ENCODE results near the gene PPM1G. TPM values are rescaled to one million over a fixed set of nuclear protein-coding genes. Genes with fewer than 3 reads are reported as not detected.
"Not testable (repeated sequence)": the region's sequence is repeated elsewhere in the genome, so short reads cannot be mapped to it uniquely, and the experiment has no call there.

The PPM1G gene
- total RNA-seq, 1 experiment from 2014 or later: 212 TPM

- no peak for DNase-seq (ENCODE audit: low read depth)
These were observed 33.8 kb downstream of the PPM1G start for GRCh38 chr2:27375513-27376099.

- DNase-seq (ENCODE audit: low read depth): no peak
These were observed 35.8 kb downstream of the PPM1G start for GRCh38 chr2:27373567-27373966.

- DNase-seq (ENCODE audit: low read depth): no peak
These were observed 36.5 kb downstream of the PPM1G start for GRCh38 chr2:27372937-27373336.

- peak; percentile 48 for DNase-seq (ENCODE audit: low read depth)
These were observed 38.4 kb downstream of the PPM1G start for GRCh38 chr2:27370816-27371620.

- peak; percentile 99 for DNase-seq (ENCODE audit: low read depth)
These were observed 39.2 kb downstream of the PPM1G start, which contains the start of the genes EIF2B4 and SNX17 for GRCh38 chr2:27370026-27370815. TSS of gene EIF2B4 (minus strand) at chr2:27370338. CDS start at chr2:27370314, 24 bp downstream. TSS of gene SNX17 (plus strand) at chr2:27370616. CDS start at chr2:27370744, 128 bp downstream.

- DNase-seq (ENCODE audit: low read depth): peak; percentile 77
These were observed 39.8 kb downstream of the PPM1G start for GRCh38 chr2:27369471-27370025.

GRCh38 chr2:27363933-27364332 lies 45.5 kb downstream of the PPM1G start:
- no peak for DNase-seq (ENCODE audit: low read depth)

GRCh38 chr2:27362678-27363420 lies 46.5 kb downstream of the PPM1G start:
- DNase-seq (ENCODE audit: low read depth): no peak

- peak; percentile 97 for DNase-seq (ENCODE audit: low read depth)
These were observed 52.8 kb downstream of the PPM1G start, which contains the start of gene GTF3C2 for GRCh38 chr2:27356382-27357181. TSS of gene GTF3C2 (minus strand) at chr2:27356764. CDS start at chr2:27343554, 13,210 bp downstream.

- DNase-seq (ENCODE audit: low read depth): peak; percentile 64
These were observed 53.4 kb downstream of the PPM1G start for GRCh38 chr2:27356056-27356381.

GRCh38 chr2:27354597-27354927 lies 54.8 kb downstream of the PPM1G start:
- no peak for DNase-seq (ENCODE audit: low read depth)

- DNase-seq (ENCODE audit: low read depth): peak; percentile 39
These were observed 55.4 kb downstream of the PPM1G start for GRCh38 chr2:27353762-27354596.

GRCh38 chr2:27353386-27353761 lies 56.0 kb downstream of the PPM1G start:
- DNase-seq (ENCODE audit: low read depth): not testable (repeated sequence)

- DNase-seq (ENCODE audit: low read depth): no peak
These were observed 57.4 kb downstream of the PPM1G start for GRCh38 chr2:27351802-27352598.

- no peak for DNase-seq (ENCODE audit: low read depth)
These were observed 59.2 kb downstream of the PPM1G start for GRCh38 chr2:27350106-27350693.

GRCh38 chr2:27347641-27348040 lies 61.8 kb downstream of the PPM1G start:
- no peak for DNase-seq (ENCODE audit: low read depth)

- DNase-seq (ENCODE audit: low read depth): no peak
These were observed 73.2 kb downstream of the PPM1G start for GRCh38 chr2:27336173-27336572.

- DNase-seq (ENCODE audit: low read depth): no peak
These were observed 74.1 kb downstream of the PPM1G start for GRCh38 chr2:27335311-27335710.

Data from Daoy (cell line).